ENCODE results near the gene KIR3DL1.

DNA sequence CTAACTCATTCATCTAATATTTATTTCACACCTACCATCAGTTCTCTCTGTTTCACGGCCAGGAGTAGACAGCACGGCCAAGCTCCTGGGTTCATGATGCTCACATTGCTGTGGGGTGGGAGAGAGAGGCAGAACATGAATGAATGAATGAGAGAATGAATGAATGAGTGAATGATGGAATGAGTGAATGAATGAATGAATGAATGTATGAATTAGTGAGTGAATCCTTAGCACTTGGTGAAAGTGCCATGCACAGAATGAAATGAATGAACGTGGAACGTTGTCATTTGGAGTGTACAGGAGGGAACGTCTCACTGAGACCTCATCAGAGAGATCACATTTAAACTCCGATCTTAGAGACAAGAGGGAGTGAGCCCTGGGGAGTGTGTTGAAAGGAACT is 24.8 kb upstream of the KIR3DL1 start:
- no peak for TF ChIP-seq SUZ12 (IDR thresholded peaks at IDR 0.05)
- no peak for TF ChIP-seq ARNT (IDR thresholded peaks at IDR 0.05)
- no peak for TF ChIP-seq NFRKB (IDR thresholded peaks at IDR 0.05)
- no peak for TF ChIP-seq TARDBP (IDR thresholded peaks at IDR 0.05)
- no peak for TF ChIP-seq BHLHE40 (IDR thresholded peaks at IDR 0.05; ENCODE audit: borderline replicate concordance)

Data from HEK293T (cell line).